ENCODE results near the gene RENBP.

Gene RENBP

GRCh38 chrX:153934148-153934761 is 10.2 kb downstream of the RENBP start:
- DNase-seq (ENCODE audit: low read depth, low spot score) = no peak

- DNase-seq (ENCODE audit: low read depth, low spot score) = no peak
Measured at GRCh38 chrX:153933748-153934147, 10.7 kb downstream of the RENBP start.

- DNase-seq (ENCODE audit: low read depth, low spot score) = no peak
Measured at GRCh38 chrX:153932220-153932915, 12.1 kb downstream of the RENBP start.

- no peak for DNase-seq (ENCODE audit: low read depth, low spot score)
Measured at GRCh38 chrX:153931748-153932147, 12.7 kb downstream of the RENBP start.

- DNase-seq (ENCODE audit: low read depth, low spot score) = no peak
Measured at GRCh38 chrX:153931151-153931550, 13.3 kb downstream of the RENBP start.

- DNase-seq (ENCODE audit: low read depth, low spot score) = no peak
Measured at GRCh38 chrX:153930011-153930910, 14.2 kb downstream of the RENBP start.

- DNase-seq (ENCODE audit: low read depth, low spot score) = no peak
Measured at GRCh38 chrX:153929576-153929975, 14.9 kb downstream of the RENBP start.

GRCh38 chrX:153928846-153929245 is 15.6 kb downstream of the RENBP start:
- DNase-seq (ENCODE audit: low read depth, low spot score) = no peak

- peak; percentile 86 for DNase-seq (ENCODE audit: low read depth, low spot score)
Measured at GRCh38 chrX:153927922-153928760, 16.3 kb downstream of the RENBP start.

GRCh38 chrX:153927672-153927921 is 16.8 kb downstream of the RENBP start:
- no peak for DNase-seq (ENCODE audit: low read depth, low spot score)

- peak; percentile 51 for DNase-seq (ENCODE audit: low read depth, low spot score)
Measured at GRCh38 chrX:153926858-153927671, 17.4 kb downstream of the RENBP start.

GRCh38 chrX:153926552-153926857 is 17.9 kb downstream of the RENBP start:
- no peak for DNase-seq (ENCODE audit: low read depth, low spot score)

GRCh38 chrX:153925739-153926551 is 18.5 kb downstream of the RENBP start, which contains the start of gene ARHGAP4:
Gene ARHGAP4, minus strand, starts transcription at chrX:153926264. Its CDS starts 62 bp downstream, at chrX:153926202.
- no peak for DNase-seq (ENCODE audit: low read depth, low spot score)

GRCh38 chrX:153925387-153925738 is 19.1 kb downstream of the RENBP start:
- DNase-seq (ENCODE audit: low read depth, low spot score) = no peak

- no peak for DNase-seq (ENCODE audit: low read depth, low spot score)
Measured at GRCh38 chrX:153924149-153924861, 20.1 kb downstream of the RENBP start.

GRCh38 chrX:153922932-153923857 is 21.2 kb downstream of the RENBP start:
- DNase-seq (ENCODE audit: low read depth, low spot score) = no peak

- no peak for DNase-seq (ENCODE audit: low read depth, low spot score)
Measured at GRCh38 chrX:153921511-153922446, 22.7 kb downstream of the RENBP start.
